Measurements from ENCODE around the gene PLSCR5.
A peak's percentile ranks its signal among the peaks of the same experiment; 100 is the strongest.

The PLSCR5 gene

GRCh38 chr3:146640361-146640760 lies 35.2 kb upstream of the PLSCR5 start:
- no peak overlapping the region for H3K4me3 ChIP-seq (ENCODE audit: low read depth, low read length)
- DNase-seq (ENCODE audit: low read depth): no peak
- no peak for TF ChIP-seq MYC (IDR thresholded peaks at IDR 0.05; ENCODE audit: low read depth, low read length)
- no peak for TF ChIP-seq MAX (IDR thresholded peaks at IDR 0.05; ENCODE audit: low read depth, low read length)
- TF ChIP-seq POLR2A (IDR thresholded peaks at IDR 0.05; ENCODE audit: extremely low read depth, insufficient read length): no peak
- TF ChIP-seq CTCF (IDR thresholded peaks at IDR 0.05; ENCODE audit: low read depth, low read length): no peak

DNA sequence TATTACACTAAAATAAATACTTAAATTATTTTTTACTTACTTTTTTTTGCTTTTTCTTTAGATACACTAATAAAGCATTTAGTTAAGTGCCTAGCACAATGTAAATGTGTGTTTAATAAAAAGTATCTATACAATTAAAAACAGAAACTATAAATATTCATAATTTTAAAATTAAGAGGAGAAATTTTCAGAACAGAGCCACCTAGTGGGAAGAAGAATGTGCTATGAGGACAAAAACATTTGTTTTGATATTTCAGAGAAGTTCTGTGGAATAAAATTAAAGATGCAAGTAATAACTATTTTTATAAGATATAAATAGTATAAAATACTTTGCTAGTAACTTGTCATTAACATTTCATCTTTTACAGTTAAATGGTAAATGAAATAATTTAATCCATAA lies 33.6 kb upstream of the PLSCR5 start:
- TF ChIP-seq CTCF (IDR thresholded peaks at IDR 0.05; ENCODE audit: low read depth, low read length) (peak; percentile 24), MAX (IDR thresholded peaks at IDR 0.05; ENCODE audit: low read depth, low read length) (no peak)
- no peak overlapping the region for H3K4me3 ChIP-seq (ENCODE audit: low read depth, low read length)
- DNase-seq (ENCODE audit: low read depth): no peak

GRCh38 chr3:146637871-146638270 lies 32.7 kb upstream of the PLSCR5 start:
- H3K4me3 ChIP-seq (ENCODE audit: low read depth, low read length): no peak overlapping the region
- TF ChIP-seq CTCF (IDR thresholded peaks at IDR 0.05; ENCODE audit: low read depth, low read length): no peak
- TF ChIP-seq MAX (IDR thresholded peaks at IDR 0.05; ENCODE audit: low read depth, low read length): no peak
- no peak for DNase-seq (ENCODE audit: low read depth)

DNA sequence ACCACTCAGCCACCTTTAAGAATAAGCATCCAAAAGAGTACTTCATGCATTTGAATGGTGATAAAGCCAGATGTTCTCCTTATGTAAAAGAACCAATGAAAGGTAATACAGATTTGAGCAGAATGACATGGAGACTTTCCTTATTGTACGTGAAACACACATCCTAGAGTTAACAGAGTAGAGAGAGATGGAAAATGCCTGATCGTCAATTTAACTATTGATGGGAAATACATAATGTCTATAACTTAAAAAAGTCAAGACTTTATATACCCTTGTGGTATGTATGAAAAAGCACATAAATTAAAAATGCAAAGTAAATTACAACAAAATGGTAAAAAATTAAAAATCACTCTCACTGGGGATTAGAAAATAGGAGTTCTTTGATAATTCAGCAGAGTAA lies 31.7 kb upstream of the PLSCR5 start:
- no peak overlapping the region for H3K4me3 ChIP-seq (ENCODE audit: low read depth, low read length)
- TF ChIP-seq POLR2A (IDR thresholded peaks at IDR 0.05; ENCODE audit: extremely low read depth, insufficient read length) (no peak), CTCF (IDR thresholded peaks at IDR 0.05; ENCODE audit: low read depth, low read length) (no peak), MAX (IDR thresholded peaks at IDR 0.05; ENCODE audit: low read depth, low read length) (no peak), MYC (IDR thresholded peaks at IDR 0.05; ENCODE audit: low read depth, low read length) (no peak)
- no peak for DNase-seq (ENCODE audit: low read depth)

GRCh38 chr3:146634346-146634745 lies 29.2 kb upstream of the PLSCR5 start:
- DNase-seq (ENCODE audit: low read depth): no peak
- TF ChIP-seq MAX (IDR thresholded peaks at IDR 0.05; ENCODE audit: low read depth, low read length) (no peak), CTCF (IDR thresholded peaks at IDR 0.05; ENCODE audit: low read depth, low read length) (no peak), POLR2A (IDR thresholded peaks at IDR 0.05; ENCODE audit: extremely low read depth, insufficient read length) (no peak), MYC (IDR thresholded peaks at IDR 0.05; ENCODE audit: low read depth, low read length) (no peak)
- H3K4me3 ChIP-seq (ENCODE audit: low read depth, low read length): no peak overlapping the region

DNA sequence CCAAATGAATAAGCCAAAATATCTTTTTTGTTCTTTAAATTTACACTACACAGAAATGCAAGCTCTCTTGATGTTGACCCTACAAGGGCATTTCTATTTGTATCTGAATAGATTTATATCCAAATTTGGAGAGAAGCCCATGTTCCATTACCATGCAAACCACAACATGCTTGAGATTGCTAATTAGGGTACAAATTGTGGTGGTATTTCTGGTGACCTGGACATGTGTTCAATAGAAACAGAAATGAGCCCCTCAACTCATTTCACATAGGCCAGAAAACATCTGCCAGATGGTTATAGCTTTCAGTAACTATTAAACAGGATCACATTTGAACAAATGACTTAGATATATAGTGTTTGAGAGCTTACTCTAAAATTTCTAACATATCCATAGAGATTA lies 23.5 kb upstream of the PLSCR5 start:
- no peak for TF ChIP-seq POLR2A (IDR thresholded peaks at IDR 0.05; ENCODE audit: extremely low read depth, insufficient read length)
- no peak for TF ChIP-seq CTCF (IDR thresholded peaks at IDR 0.05; ENCODE audit: low read depth, low read length)
- TF ChIP-seq MYC (IDR thresholded peaks at IDR 0.05; ENCODE audit: low read depth, low read length): no peak
- TF ChIP-seq MAX (IDR thresholded peaks at IDR 0.05; ENCODE audit: low read depth, low read length): no peak
- no peak for DNase-seq (ENCODE audit: low read depth)
- H3K4me3 ChIP-seq (ENCODE audit: low read depth, low read length): no peak overlapping the region

Measured in NB4 (cell line).